ENCODE measurements around the gene SCAF1.
"Not testable (repeated sequence)": the region's sequence is repeated elsewhere in the genome, so short reads cannot be mapped to it uniquely, and the experiment has no call there.

SCAF1 gene

GRCh38 chr19:49614096-49614833, 27.7 kb upstream of the SCAF1 start:
- no peak for DNase-seq (ENCODE audit: low spot score)

GRCh38 chr19:49615861-49616260, 26.1 kb upstream of the SCAF1 start:
- DNase-seq (ENCODE audit: low spot score) = no peak

- no peak for DNase-seq (ENCODE audit: low spot score)
Measured at GRCh38 chr19:49616532-49616931, 25.5 kb upstream of the SCAF1 start.

GRCh38 chr19:49616945-49617344, 25.1 kb upstream of the SCAF1 start:
- no peak for DNase-seq (ENCODE audit: low spot score)

- not testable (repeated sequence) for DNase-seq (ENCODE audit: low spot score)
Measured at GRCh38 chr19:49617860-49618259, 24.1 kb upstream of the SCAF1 start.

GRCh38 chr19:49624967-49625910, 16.8 kb upstream of the SCAF1 start:
- no peak for DNase-seq (ENCODE audit: low spot score)

- no peak for DNase-seq (ENCODE audit: low spot score)
Measured at GRCh38 chr19:49626226-49626625, 15.8 kb upstream of the SCAF1 start.

GRCh38 chr19:49629659-49630058, 12.3 kb upstream of the SCAF1 start:
- no peak for DNase-seq (ENCODE audit: low spot score)

- no peak for DNase-seq (ENCODE audit: low spot score)
Measured at GRCh38 chr19:49631014-49631588, 10.9 kb upstream of the SCAF1 start.

- DNase-seq (ENCODE audit: low spot score) = no peak
Measured at GRCh38 chr19:49631610-49632192, 10.3 kb upstream of the SCAF1 start.

- DNase-seq (ENCODE audit: low spot score) = no peak
Measured at GRCh38 chr19:49632576-49632975, 9.4 kb upstream of the SCAF1 start.

- DNase-seq (ENCODE audit: low spot score) = not testable (repeated sequence)
Measured at GRCh38 chr19:49633273-49633672, 8.7 kb upstream of the SCAF1 start.

- no peak for DNase-seq (ENCODE audit: low spot score)
Measured at GRCh38 chr19:49635530-49636232, 6.3 kb upstream of the SCAF1 start.

- no peak for DNase-seq (ENCODE audit: low spot score)
Measured at GRCh38 chr19:49636233-49636932, 5.6 kb upstream of the SCAF1 start.

GRCh38 chr19:49637821-49638738, 3.9 kb upstream of the SCAF1 start:
- no peak for DNase-seq (ENCODE audit: low spot score)

GRCh38 chr19:49639401-49640112, 2.5 kb upstream of the SCAF1 start:
- DNase-seq (ENCODE audit: low spot score) = no peak

GRCh38 chr19:49640113-49640898, 1.7 kb upstream of the SCAF1 start, which contains the start of gene RRAS:
TSS of gene RRAS (minus strand) at chr19:49640143. CDS start at chr19:49640098, 45 bp downstream.
- DNase-seq (ENCODE audit: low spot score) = peak; percentile 99

- no peak for DNase-seq (ENCODE audit: low spot score)
Measured at GRCh38 chr19:49642492-49643035, 555 bp downstream of the SCAF1 start.
